Activated T-cell treated with anti-CD3 and anti-CD28 coated beads, Interleukin-2, amount 50 U/mL, for 1 hour (primary cell): ENCODE measurements around the gene NR2F1-AS1.
"Not testable (repeated sequence)": the region's sequence is repeated elsewhere in the genome, so short reads cannot be mapped to it uniquely, and the experiment has no call there.

Experiments
- DNase-seq: peaks from one replicate; pipeline ENCODE4 v3.0.0-alpha.2; 2020

The NR2F1-AS1 gene

DNA sequence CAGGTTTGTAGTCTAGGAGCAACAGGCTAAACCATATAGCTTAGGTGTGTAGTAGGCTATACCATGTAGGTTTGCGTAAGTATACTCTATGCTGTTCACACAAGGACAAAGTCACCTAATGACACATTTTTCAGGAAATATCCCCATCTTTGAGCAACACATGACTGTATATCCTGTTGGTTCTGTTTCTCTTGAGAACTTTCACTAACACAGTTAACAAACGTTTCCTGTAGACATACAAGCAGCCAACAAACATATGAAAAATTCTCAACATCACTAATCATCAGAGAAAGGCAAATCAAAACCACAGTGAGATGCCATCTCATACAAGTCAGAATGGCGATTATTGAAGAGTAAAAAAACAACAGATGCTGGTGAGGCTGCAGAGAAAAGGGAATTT, 68.2 kb downstream of the NR2F1-AS1 start:
- DNase-seq, result no peak

DNA sequence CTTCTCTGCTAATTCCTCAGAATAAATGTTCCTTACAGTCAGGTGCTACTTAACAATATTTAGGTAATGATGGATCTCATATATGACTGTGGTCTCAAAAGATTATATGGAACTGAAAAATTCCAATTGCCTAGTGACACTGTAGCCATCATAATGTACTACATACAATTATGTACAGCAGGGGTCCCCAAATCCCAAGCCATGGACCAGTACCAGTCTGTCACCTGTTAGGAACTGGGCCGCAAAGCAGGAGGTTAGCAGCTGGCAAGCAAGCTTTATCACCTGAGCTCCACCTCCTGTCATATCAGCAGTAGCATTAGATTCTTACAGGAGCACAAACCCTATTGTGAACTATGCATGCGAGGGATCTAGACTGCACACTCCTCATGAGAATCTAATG, 69.6 kb downstream of the NR2F1-AS1 start:
- no peak for DNase-seq

DNA sequence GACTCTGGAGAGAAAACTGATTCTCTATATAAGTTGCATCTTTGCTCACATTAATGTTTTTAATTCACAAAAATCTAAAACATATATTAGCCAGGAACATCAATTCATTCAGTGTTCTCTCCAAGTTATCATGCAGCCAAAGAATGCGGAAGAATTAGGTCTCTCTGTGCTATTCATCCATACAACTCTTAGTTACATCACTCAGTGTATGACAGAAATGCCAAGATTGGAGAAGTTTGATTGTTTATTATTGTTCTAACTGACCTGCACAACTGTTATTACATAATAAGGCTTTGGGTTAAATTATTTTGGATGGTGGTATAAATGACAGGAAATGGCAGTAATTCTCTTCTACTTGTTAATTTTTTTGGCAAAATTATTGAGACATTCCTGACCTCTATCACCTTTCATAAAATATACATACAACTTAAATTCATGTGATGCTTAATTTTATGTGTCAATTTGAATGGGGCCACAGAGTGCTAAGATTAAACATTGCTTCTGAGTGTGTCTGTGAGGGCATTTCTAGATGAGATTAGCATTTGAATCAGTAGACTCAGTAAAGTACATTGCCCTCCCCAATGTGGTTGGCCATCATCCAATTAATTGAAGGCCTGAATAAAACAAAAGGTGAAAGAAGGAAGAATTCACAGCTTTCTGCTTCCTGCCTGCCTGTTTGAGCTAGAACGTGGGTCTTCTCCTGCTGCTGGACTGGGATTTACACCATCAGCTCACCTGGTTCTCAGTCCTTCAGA, 70.2 kb downstream of the NR2F1-AS1 start:
- DNase-seq, result no peak

DNA sequence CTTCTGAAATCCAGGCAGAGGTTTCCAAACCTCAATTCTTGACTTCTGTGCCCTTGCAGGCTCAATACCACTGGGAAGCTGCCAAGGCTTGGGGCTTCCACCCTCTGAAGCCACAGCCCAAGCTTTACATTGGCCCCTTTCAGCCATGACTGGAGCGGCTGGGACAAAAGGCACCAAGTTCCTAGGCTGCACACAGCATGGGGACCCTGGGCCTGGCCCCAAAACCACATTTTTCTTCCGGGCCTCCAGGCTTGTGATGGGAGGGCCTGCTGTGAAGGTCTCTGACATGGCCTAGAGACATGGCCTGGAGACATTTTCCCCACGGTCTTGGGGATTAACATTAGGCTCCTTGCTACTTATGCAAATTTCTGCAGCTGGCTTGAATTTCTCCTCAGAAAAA, 75.5 kb downstream of the NR2F1-AS1 start:
- DNase-seq, result not testable (repeated sequence)

DNA sequence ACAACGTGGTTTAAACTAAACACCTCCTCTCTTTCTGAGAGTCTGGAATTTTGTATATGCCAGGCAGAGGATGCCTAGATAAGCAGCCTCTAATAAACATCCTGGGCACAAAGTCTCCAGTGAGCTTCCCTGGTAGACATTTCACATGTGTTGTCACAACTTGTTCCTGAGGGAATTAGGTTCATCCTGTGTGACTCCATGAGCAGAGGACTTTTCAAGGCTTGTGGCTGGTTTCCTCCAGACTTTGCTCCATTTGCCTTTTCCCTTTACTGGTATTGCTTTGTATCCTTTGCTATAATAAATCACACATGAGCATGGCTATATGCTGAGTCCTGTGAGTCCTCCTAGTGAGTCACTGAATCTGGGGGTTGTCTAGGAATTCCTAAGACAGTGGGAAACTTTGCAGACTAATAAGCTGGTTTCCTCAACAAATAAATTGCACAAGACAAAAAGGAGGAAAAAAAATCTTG, 77.4 kb downstream of the NR2F1-AS1 start:
- no peak for DNase-seq

DNA sequence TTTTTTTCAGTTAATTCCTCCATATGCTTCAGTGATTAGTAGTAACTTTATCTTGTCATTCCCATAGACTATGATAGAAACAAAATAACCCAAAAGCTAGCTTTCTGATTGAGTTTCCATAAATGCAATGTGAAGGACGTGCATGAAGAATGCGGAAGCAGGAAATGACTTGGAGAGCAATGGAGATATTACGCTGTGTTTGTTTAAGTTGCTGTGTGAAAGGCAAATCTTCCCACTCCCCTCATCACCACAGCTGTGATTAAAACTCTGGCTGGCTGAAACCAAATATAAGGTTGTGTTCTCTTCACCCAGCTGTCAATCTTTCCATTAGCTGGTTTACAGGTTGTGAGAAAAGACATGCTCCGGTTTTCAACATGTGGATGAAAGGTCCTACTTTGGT, 83.9 kb downstream of the NR2F1-AS1 start:
- DNase-seq, result no peak

DNA sequence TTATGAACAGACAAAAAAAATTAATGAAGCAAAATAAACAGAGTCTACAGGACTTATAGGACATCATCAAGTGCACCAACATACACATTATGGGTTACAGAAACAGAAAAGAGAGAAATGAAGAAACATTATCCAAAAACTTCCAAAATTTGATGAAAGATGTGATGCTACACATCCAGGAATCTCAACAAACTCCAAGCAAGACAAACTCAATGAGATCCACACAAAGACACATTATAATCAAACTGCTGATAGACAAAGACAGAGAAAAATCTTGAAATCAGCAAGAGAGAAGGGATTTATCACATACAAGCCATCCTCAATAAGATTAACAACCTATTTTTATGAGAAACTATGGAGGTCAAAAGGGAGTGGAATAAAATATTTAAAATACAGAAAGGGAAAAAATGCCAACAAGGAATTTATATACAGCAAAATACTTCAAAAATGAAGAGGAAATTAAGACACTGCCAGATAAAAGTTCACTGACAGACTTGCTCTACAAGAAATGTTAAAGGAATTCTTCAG, 101.0 kb downstream of the NR2F1-AS1 start:
- DNase-seq, result no peak

DNA sequence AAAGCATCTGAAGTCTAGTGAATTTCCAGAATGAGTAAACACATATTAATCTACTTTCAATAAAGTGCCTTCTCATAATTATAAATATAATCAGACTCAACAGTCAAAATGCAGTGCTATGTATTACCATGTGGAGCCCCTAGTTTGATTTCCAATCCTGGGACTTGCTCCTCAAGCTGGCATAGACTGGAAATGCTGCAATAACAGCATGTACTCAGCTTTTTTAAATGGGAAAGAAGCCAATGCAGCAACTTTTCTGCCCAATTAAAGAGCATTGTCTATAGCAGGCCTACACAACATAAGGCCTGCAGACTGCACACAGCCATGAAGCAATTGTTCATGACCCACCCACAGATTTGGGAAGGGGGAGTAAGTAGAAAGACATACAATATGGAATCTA, 103.2 kb downstream of the NR2F1-AS1 start:
- no peak for DNase-seq

DNA sequence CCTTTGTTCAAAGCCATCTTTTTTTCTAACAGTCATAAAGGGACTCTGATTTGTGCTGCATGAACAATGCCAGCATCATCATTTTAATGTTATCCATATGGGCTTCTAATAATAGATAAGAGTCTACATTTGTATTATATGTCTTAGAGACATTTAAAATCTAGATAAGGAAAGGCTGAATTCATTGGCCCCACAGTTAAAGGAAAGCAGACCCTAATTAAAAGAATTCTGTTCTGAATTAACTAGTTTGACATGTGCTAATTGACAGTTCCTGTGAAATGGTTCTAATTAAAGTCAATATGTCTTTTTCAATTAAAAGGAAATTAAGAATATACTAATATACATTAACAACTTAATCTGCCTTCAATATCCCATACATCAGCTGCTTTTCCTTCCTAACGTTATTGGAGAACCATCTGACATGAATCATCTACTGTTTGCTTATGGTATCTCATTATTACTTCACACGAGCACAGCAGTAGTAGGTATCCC, 104.7 kb downstream of the NR2F1-AS1 start:
- no peak for DNase-seq

DNA sequence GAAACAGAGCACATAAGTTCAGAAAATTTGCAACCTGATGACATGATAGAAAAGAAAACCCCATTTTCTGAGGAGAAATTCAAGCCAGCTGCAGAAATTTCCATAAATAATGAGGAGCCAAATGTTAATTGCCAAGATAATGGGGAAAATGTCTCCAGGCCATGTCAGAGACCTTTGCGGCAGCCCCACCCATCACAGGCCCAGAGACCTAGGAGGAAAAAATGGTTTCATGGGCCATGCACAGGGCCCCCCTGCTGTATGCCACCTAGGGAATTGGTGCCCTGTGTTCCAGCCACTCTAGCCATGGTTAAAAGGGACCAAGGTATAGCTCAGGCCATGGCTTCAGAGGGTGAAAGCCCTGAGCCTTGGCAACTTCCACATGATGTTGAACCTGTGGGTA, 118.1 kb downstream of the NR2F1-AS1 start:
- DNase-seq, result no peak

DNA sequence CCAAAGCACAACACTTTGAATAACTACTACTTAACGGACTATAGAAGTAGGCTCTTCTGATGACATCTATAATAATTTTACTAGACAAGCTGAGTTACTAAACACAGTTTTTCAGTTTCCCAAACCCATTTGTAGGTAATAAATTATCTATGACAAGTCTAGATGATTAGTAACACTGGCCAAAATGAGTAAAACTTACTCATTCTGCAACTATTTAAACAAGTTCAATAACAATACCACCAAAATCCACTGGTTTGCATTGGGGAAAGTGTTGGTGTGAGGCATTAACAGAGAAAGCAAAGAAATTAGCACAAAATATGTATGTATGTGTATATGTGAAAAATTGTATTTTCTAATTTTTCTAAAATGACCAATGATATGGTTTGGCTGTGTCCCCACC, 119.3 kb downstream of the NR2F1-AS1 start:
- no peak for DNase-seq

DNA sequence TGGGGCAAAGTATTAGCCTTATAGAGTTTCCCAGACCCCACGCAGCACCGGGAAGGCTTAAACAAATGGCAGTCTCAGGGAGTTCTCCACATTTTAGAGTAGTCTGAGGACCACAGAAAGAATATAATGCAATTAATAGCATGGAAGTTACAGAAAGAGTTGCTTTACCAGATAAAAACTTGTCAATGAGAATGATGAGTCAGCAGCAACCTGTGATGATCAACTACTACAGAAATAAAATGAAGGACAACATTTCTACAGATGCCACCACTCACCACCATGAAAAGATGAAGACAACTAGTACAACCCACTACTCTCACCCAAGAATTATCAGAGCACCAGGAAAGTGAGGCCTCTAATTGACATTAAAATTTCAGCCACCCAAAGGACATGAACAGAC, 120.7 kb downstream of the NR2F1-AS1 start:
- DNase-seq, result no peak

DNA sequence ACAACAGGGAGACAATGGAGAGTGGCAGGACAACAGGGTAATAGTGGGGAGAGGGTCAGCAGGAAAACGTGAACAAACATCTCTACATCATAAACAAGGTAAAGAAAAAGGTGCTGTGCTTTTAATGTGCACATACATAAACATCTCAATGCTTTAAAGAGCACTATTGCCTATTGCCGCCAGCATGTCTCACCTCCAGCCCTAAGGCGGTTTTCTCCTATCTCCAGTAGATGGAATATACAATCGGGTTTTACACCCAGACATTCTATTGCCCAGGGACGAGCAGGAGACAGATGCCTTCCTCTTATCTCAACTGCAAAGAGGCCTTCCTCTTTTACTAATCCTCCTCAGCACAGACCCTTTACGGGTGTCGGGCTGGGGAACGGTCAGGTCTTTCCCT, 124.2 kb downstream of the NR2F1-AS1 start:
- DNase-seq, result not testable (repeated sequence)

DNA sequence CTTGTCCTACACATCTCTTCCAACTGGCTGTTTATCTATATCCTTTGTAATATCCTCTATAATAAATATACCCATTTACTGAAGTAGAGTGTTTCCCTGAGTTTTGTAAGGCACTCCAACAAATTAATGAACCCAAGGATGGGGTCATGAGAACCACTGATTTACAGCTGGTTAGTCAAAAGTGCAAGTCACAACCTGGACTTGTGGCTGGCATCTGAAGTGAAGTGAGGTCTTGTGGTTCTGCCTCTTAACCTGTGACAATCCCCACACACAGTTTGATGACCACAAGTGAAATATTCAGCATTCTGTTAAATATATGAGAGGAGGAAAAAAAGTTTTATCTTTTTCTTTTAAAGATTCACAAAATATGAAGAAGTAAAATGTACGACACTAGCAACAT, 126.1 kb downstream of the NR2F1-AS1 start:
- no peak for DNase-seq

DNA sequence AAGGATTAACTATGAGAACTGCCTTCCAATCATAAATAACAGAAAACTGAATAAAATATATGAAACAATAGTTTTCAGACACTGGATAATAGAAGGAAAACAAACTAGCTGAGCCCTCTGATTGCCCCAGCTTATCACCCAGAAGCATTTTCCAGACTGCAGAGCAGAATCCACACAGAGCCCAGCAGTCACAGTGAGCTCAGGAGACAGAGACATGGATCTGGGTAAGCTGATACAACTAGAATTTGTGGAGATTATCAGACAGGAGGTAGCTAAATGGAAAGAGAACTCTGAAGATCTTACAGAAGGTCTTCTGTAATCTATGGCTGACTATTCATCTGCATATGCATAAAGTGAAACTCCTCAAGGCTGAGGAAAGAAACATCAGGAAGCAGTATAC, 128.8 kb downstream of the NR2F1-AS1 start:
- no peak for DNase-seq

DNA sequence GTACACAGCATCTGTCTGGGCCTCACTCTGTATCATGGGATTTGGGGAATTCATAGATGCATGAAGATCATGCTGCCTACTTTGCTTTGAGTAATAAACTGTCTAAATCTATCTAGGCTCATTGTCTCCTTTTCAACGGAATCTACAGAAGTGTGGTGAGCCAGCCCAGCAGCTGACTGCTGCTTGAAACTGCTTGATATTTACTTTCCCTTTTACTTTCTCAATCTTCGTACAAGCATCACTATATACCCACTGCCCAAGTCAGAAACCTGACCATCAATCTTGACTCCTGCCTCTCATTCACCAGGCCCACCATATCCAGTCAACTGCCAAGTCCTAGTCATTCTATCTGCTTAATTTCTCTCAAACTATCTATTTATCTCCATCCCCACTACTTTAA, 142.9 kb downstream of the NR2F1-AS1 start:
- DNase-seq, result no peak

DNA sequence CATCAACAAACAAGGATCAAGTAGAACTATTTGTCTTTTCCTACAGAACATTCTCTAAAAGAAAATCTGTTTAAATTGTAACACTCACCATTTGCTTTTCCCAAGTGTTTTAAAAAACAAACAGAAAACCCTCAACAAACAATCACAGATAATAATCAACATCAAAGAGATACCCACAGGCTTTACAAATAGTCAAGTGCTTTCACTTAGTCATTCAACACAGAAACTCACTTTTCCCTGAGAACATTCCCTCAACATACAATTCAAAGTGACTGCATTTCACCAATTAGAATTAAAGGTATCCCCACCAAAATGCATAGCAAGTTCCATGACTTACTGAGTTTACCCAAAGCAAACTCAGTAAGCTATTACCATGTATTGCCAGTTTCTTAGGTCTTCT, 144.9 kb downstream of the NR2F1-AS1 start:
- no peak for DNase-seq

DNA sequence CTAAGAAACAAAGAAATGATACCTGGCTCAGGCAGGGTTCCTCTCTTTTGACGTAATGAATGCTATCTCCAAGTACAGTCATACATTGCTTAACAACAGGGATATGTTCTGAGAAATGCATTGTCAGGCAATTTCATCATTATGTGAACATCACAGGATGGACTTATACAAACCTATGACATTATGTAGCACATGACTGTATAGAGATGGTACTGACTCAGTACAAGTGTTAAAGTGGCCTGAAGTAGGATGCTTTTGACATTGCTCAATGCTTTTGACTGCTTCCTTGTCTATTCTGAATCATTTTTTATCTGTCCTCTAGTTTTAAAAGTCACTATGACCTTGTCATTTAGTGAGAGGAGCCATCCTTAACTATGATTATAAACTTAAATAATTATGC, 147.6 kb downstream of the NR2F1-AS1 start:
- DNase-seq, result no peak

DNA sequence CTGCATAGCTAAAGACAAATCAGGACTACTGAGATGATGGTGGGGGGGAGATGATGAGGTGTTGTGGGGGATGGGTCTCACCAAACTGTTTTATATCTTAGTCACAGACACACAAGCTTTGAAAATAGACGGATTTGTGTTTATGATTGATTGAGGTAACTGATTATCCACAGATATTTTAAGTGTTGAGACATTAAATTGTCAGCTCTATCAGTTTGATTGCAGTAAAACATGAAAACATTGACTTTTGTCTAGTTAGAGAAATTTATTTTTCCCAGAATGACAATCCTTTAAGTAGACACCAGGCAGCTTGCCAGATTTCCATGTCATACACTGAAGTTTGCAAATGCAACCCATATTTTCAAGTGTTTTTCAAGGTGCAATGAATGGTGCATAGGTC, 149.8 kb downstream of the NR2F1-AS1 start:
- no peak for DNase-seq

DNA sequence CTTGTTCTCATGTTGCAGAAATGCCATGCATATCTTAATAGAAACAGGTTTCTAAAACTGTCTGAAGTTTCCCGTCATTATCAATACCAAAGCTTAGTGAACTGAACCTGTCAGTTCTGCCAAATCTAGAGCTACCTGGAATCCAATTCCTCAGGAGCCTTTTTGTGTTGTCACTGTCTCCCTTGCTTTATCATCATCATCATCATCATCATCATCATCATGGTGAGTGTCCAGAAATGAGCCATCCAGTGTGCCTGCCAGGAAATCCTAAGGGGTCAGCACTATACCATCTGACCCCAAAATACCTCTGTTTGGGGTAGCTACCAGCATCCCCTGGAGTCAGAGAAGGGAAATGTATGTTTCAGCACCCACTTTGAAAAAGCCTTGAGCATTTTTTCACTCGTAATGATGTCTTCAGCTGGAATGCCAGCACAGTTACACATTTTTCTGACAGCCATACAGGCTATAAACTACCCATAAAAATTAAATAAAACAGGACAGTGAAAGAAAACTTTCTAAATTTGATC, 150.3 kb downstream of the NR2F1-AS1 start:
- DNase-seq, result no peak

DNA sequence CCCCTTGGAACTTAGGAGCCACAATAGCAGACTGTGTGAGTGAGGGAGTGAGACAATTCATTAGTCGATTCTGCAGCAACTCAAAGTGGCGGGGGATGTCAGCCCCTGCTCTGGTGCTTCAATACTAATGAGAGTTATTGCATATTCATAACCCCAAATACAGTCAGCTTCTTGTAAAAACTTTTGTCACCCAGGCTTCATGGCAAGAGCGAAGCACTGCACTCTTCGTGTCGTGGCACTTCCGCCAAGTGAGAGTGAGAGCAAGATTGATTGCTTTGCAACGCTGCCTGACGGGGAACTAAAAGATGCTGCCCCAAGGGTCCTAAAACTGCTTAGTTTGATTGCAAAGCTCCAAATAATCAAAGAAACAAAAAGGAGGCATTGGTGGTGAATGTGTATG, 150.9 kb downstream of the NR2F1-AS1 start:
- DNase-seq, result no peak

DNA sequence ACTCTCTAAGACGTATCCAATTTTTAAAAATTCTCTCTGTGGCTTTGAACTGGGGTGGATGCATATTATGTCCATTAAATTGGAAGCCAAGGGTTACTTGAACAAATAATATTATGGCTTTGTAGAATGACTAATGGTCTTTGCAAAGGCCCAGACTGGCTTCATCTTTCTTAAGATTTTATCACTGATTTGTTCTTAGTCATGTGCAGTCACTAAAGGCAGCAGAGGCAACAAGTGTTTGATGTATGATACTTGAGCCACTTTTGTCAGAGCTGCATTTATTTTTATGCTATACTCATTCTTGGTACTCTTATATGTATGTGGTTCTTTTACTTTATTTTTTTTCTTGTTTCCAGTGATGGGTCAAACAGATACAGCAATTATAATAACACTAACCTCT, 152.2 kb downstream of the NR2F1-AS1 start:
- no peak for DNase-seq

DNA sequence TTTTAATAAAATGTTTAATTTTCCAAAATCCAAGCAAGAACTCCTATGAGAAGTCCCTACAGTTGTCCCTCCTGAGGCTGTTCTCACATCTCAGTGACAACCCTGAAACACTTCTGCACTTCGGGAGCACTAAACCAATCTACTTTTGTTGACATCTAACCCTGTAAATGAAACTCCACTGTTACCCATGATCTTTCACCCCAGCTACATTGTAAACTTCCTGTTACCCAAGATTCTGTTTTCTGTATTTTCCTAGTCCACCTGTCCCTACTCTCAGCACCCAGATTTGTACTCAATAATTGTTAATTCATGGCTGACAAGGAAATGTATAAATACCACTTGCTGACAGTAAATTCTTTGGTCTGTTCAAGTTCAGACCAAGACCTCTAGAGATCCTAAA, 153.7 kb downstream of the NR2F1-AS1 start:
- no peak for DNase-seq

DNA sequence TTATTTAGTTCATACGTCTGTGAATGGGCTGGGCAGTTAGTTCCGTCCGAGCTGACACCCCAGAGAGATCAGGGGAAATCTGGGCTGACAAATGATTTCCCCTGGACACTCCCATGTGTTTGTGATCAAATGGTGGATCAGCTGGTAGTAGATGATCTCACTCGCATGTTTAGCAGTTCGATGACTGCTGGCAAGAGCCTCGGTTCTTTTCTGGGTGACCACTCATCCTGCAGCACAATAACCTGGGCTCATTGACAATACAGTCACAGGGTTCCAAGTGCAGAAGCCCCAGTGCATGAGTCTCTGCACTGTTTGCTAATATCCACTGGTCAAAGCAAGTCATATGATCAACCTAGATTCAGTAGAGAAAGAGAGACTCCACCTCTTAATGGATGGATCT, 155.9 kb downstream of the NR2F1-AS1 start:
- no peak for DNase-seq

DNA sequence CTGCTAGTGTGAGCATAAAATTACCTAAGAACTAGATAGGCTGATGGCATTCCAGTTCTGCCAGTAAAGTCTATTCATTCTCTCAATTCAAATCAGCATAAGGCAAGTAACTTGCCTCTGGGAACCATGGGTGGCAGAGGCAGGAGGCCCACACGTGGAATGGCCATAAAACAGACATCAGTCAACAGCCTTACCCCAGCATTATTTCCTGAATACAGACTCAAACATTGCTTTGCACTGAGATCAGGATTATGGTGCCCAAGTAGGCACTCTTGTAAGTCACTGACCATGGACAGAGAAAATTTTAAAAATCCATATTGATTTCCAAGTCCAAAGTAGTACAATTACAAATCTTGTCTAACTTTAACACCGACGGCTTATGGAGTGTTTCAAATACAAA, 157.7 kb downstream of the NR2F1-AS1 start:
- DNase-seq, result no peak
